Activated CD4-positive, alpha-beta memory T cell treated with anti-CD3 and anti-CD28 coated beads, Interleukin-2, amount 10 ng/mL, durations not matched to agents 7 days and 5 days (primary cell): Measurements from ENCODE around the gene RPS19BP1. TPM values are rescaled to one million over a fixed set of nuclear protein-coding genes. Genes with fewer than 3 reads are reported as not detected.
A peak's percentile ranks its signal among the peaks of the same experiment; 100 is the strongest.

ENCODE experiments used
- CTCF ChIA-PET: fragments of 350-600 bp; sonication (Branson Sonifier 250); formaldehyde crosslinking; loops from one replicate; lab custom pipeline; 2021; ENCODE audit warnings: antibody characterized with exemption, inconsistent platforms; lab: Charles Lee
- POLR2A ChIA-PET: fragments of 350-600 bp; sonication (Branson Sonifier 250); formaldehyde crosslinking; loops from one replicate; lab custom pipeline; 2021; ENCODE audit warnings: antibody characterized with exemption; lab: Charles Lee
- DNase-seq: peaks from one replicate; pipeline ENCODE4 v3.0.0-alpha.2; 2020
- H3K27ac Mint-ChIP-seq: one replicate; pipeline ENCODE4 v1.8.0; 2021; ENCODE audit warnings: mild to moderate bottlenecking, mixed read lengths
- H3K27me3 Mint-ChIP-seq: one replicate; pipeline ENCODE4 v1.8.0; 2021; ENCODE audit warnings: mixed read lengths
- H3K36me3 Mint-ChIP-seq: one replicate; pipeline ENCODE4 v1.8.0; 2021; ENCODE audit warnings: low read depth, mixed read lengths
- H3K4me1 Mint-ChIP-seq: one replicate; pipeline ENCODE4 v1.8.0; 2021; ENCODE audit warnings: mixed read lengths
- H3K4me3 Mint-ChIP-seq: one replicate; pipeline ENCODE4 v1.8.0; 2021; ENCODE audit warnings: mild to moderate bottlenecking, mixed read lengths
- H3K9me3 Mint-ChIP-seq: one replicate; pipeline ENCODE4 v1.8.0; 2021; ENCODE audit warnings: mixed read lengths
- total RNA-seq, 2 experiments: library from RNA; stranded (reverse); gene quantifications; one replicate each; pipeline ENCODE4 v1.2.3, GENCODE V29; 2021

RPS19BP1 gene
- total RNA-seq, 2 experiments from 2014 or later = 54.3 to 60.7 TPM

GRCh38 chr22:39556970-39557841, 24.7 kb upstream of the RPS19BP1 start:
- peaks cover 54% of the 10 kb centered on the region for H3K27me3 Mint-ChIP-seq
- no peak overlapping the region for H3K4me3 Mint-ChIP-seq
- peaks cover 7% of the 10 kb centered on the region for H3K4me1 Mint-ChIP-seq
- H3K36me3 Mint-ChIP-seq = no peaks in the 10 kb centered on the region
- POLR2A ChIA-PET = no interaction called here
- CTCF ChIA-PET = interaction anchor here (1.2 to 1.9 kb wide), 3 partner anchors 10 to 791 kb away, joined by 4 to 14 read pairs (median 6); no protein-coding TSS in a partner anchor
- peak; percentile 43 for DNase-seq
- no peaks in the 10 kb centered on the region for H3K9me3 Mint-ChIP-seq
- no peak overlapping the region for H3K27ac Mint-ChIP-seq

- no peak overlapping the region for H3K27ac Mint-ChIP-seq
- no peaks in the 10 kb centered on the region for H3K36me3 Mint-ChIP-seq
- peaks cover 48% of the 10 kb centered on the region for H3K27me3 Mint-ChIP-seq
- DNase-seq = no peak
- CTCF ChIA-PET = interaction anchor here (0.9 kb wide), 1 partner anchor 471 kb away, joined by 3 read pairs; no protein-coding TSS in a partner anchor
- H3K4me3 Mint-ChIP-seq = no peak overlapping the region
- H3K9me3 Mint-ChIP-seq = no peaks in the 10 kb centered on the region
- H3K4me1 Mint-ChIP-seq = peaks cover 7% of the 10 kb centered on the region
- POLR2A ChIA-PET = no interaction called here
These were observed 21.6 kb upstream of the RPS19BP1 start for GRCh38 chr22:39554151-39554550.

DNA sequence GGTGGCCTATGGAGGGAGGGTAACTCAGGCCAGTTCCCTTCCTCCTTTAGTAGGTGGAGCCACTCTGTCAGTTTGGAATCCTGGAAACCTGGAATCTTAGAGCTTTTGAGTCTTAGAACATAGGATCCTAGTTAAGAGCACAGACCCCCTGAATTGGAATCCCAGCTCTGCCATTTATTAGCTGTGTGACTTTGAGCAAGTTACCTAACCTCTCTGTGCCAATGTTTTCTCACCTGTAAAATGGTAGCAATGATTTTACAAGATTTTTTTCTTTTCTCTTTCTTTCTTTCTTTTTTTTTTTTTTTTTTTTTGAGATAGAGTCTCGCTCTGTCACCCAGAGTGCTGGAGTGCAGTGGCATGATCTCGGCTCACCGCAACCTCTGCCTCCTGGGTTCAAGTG, 20.9 kb upstream of the RPS19BP1 start:
- H3K27ac Mint-ChIP-seq = no peak overlapping the region
- H3K4me1 Mint-ChIP-seq = peaks cover 7% of the 10 kb centered on the region
- no peaks in the 10 kb centered on the region for H3K36me3 Mint-ChIP-seq
- ChIA-PET CTCF (interaction anchor here (0.7 to 0.9 kb wide), 2 partner anchors 202 to 221 kb away, joined by 3 to 5 read pairs; no protein-coding TSS in a partner anchor), POLR2A (no interaction called here)
- DNase-seq = no peak
- no peak overlapping the region for H3K4me3 Mint-ChIP-seq
- H3K9me3 Mint-ChIP-seq = no peaks in the 10 kb centered on the region
- H3K27me3 Mint-ChIP-seq = peaks cover 41% of the 10 kb centered on the region

GRCh38 chr22:39547587-39547947, 15.0 kb upstream of the RPS19BP1 start:
- ChIA-PET POLR2A (no interaction called here), CTCF (interaction anchor here (5.1 kb wide), 1 partner anchor 477 kb away, joined by 25 read pairs; no protein-coding TSS in a partner anchor)
- Mint-ChIP-seq H3K27me3 (peaks cover 45% of the 10 kb centered on the region), H3K36me3 (no peaks in the 10 kb centered on the region), H3K27ac (no peak overlapping the region), H3K4me3 (no peak overlapping the region), H3K9me3 (no peaks in the 10 kb centered on the region), H3K4me1 (peaks cover 26% of the 10 kb centered on the region)
- no peak for DNase-seq

- Mint-ChIP-seq H3K4me1 (peaks cover 26% of the 10 kb centered on the region), H3K27me3 (peaks cover 45% of the 10 kb centered on the region), H3K9me3 (no peaks in the 10 kb centered on the region), H3K27ac (no peak overlapping the region), H3K36me3 (no peaks in the 10 kb centered on the region), H3K4me3 (no peak overlapping the region)
- DNase-seq = no peak
- POLR2A ChIA-PET = interaction anchor here (1.4 kb wide), 1 partner anchor 11 kb away, joined by 5 read pairs; no protein-coding TSS in a partner anchor
- CTCF ChIA-PET = interaction anchor here (5.1 kb wide), 1 partner anchor 477 kb away, joined by 25 read pairs; no protein-coding TSS in a partner anchor
These were observed 14.5 kb upstream of the RPS19BP1 start for GRCh38 chr22:39546889-39547586.

DNA sequence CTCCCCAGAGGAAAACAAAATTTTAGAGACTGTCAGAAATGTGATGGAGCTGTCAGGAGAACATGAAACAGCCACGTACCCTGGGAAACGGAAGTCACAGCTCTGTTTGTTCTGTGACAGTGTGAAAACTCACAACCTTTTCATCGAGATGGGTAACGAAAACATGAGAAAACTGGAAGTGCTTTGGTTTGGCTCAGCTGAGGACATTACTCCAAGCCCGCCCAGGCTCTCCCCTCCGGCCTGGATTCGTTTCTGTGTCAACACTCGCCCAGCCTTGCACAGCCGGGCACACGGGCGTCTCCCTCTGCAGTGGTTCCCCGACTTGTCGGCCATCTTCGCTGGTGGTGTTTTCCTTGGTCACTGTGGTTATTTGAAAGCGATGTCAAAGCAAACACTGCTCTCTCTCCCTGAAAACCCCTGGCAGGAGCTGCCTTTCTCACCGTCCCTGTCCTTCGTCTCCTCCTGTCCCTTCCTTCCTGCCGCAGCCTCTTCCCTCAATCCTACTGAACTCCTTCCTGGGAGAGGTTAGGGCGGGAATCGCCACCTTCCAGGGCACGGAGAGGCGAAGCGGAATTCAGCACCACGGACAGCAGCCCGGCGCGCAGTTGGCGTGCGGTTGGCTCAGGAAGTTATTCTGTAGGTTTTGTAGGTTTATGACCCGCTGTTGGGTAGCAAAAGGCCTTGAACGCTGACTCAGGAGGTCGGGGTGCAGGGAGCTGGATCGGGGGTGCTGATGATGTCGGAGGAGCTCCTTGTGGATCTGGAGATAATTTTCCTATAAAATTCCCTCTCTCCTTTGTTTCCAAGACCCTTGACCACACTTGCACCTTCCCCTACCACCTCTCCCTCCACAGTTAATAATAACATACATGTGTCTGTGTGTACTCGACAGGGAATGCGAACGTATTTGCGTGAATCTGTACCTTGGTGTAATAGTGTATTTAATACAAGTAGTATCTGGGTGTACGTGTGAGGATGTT, 13.1 kb upstream of the RPS19BP1 start:
- Mint-ChIP-seq H3K36me3 (no peaks in the 10 kb centered on the region), H3K4me1 (peaks cover 26% of the 10 kb centered on the region), H3K4me3 (peak overlapping the region; percentile 34), H3K27me3 (peaks cover 40% of the 10 kb centered on the region), H3K9me3 (no peaks in the 10 kb centered on the region), H3K27ac (no peak overlapping the region)
- DNase-seq = peak; percentile 79
- ChIA-PET POLR2A (interaction anchor here (0.6 to 1.4 kb wide), 3 partner anchors 10 to 478 kb away, joined by 3 to 5 read pairs (median 3); no protein-coding TSS in a partner anchor), CTCF (interaction anchor here (1.0 to 5.1 kb wide), 7 partner anchors 11 to 491 kb away, joined by 3 to 25 read pairs (median 3); no protein-coding TSS in a partner anchor)

- peaks cover 26% of the 10 kb centered on the region for H3K4me1 Mint-ChIP-seq
These were observed 10.5 kb upstream of the RPS19BP1 start for GRCh38 chr22:39543095-39543494.

GRCh38 chr22:39537975-39538374, 5.4 kb upstream of the RPS19BP1 start:
- DNase-seq = no peak
- Mint-ChIP-seq H3K27ac (no peak overlapping the region), H3K9me3 (no peaks in the 10 kb centered on the region), H3K36me3 (no peaks in the 10 kb centered on the region), H3K4me1 (peaks cover 10% of the 10 kb centered on the region), H3K4me3 (no peak overlapping the region), H3K27me3 (peaks cover 4% of the 10 kb centered on the region)
- ChIA-PET CTCF (interaction anchor here (1.6 to 6.2 kb wide), 2 partner anchors 487 to 499 kb away, joined by 5 to 90 read pairs; no protein-coding TSS in a partner anchor), POLR2A (interaction anchor here (1.9 kb wide), 1 partner anchor 18 kb away, joined by 5 read pairs; the partner anchor contains the start of gene ATF4)

More at GRCh38 chr22:39543095-39543494, 10.5 kb upstream of the RPS19BP1 start:
- no peak overlapping the region for H3K27ac Mint-ChIP-seq
- H3K9me3 Mint-ChIP-seq = no peaks in the 10 kb centered on the region
- no peak overlapping the region for H3K4me3 Mint-ChIP-seq
- ChIA-PET CTCF (interaction anchor here (0.7 to 5.1 kb wide), 4 partner anchors 8 to 481 kb away, joined by 3 to 25 read pairs (median 10); no protein-coding TSS in a partner anchor), POLR2A (no interaction called here)
- no peak for DNase-seq
- peaks cover 36% of the 10 kb centered on the region for H3K27me3 Mint-ChIP-seq
- no peaks in the 10 kb centered on the region for H3K36me3 Mint-ChIP-seq

DNA sequence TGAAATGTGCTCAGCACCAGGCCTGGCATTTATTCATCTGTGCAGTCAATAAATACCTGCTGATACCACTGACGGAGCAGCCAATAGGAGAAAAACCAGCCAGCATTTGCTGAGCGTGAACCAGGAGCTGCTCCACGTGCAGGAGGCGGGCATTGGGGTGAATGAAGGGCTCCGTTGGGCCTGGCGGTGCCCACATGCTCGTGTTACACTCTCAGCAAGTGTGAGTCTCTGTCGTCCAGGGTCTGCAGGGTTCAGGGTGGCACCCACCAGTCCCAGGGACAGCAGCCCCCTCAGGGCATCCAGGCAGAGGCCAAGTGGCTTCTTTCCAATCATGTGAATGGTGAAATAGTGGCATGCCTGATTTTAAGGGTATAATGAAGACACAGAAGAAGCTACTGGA, 4.2 kb upstream of the RPS19BP1 start:
- CTCF ChIA-PET = interaction anchor here (1.8 to 6.2 kb wide), 2 partner anchors 335 to 488 kb away, joined by 4 to 90 read pairs; no protein-coding TSS in a partner anchor
- no peak for DNase-seq
- Mint-ChIP-seq H3K36me3 (peaks cover 7% of the 10 kb centered on the region), H3K9me3 (no peaks in the 10 kb centered on the region), H3K4me3 (no peak overlapping the region), H3K27me3 (peaks cover 3% of the 10 kb centered on the region), H3K4me1 (peaks cover 17% of the 10 kb centered on the region), H3K27ac (no peak overlapping the region)
- POLR2A ChIA-PET = interaction anchor here (1.2 to 1.7 kb wide), 3 partner anchors 9 to 488 kb away, joined by 3 to 5 read pairs (median 5); partner anchors contain the start of gene RPL3

DNA sequence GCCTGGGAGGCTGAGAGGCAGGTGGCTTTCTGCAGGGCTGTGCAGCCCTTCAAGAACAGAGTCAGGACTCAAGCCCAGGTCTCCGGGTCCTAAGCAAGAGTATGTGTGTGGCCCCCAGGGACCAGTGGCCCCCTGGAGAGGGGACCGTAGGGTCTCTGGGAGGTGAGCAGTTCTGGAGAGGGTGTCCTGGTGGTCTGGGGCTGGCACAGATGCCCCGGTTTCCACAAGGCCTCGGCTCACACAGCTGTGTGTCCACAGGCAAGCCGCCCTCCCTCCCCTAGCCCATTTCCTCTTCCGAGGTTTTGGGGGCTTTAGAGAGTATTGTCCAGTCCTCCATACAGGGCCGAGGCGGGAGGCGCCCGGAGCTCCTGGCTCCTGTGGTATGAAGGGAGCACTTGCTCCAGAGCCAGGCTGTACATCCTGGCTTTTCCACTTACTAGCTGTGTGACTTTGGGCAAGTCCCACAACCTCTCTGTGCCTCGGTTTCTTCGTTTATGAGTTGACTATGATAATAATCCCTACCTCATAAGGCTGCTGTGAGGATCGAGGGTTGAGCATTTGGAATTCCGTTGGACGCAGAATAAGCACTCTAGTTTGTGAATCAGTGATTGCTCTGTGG, 3.4 kb upstream of the RPS19BP1 start:
- Mint-ChIP-seq H3K27me3 (peaks cover 3% of the 10 kb centered on the region), H3K4me1 (peaks cover 24% of the 10 kb centered on the region), H3K9me3 (no peaks in the 10 kb centered on the region), H3K4me3 (no peak overlapping the region), H3K27ac (no peak overlapping the region), H3K36me3 (peaks cover 13% of the 10 kb centered on the region)
- ChIA-PET CTCF (interaction anchor here (1.6 to 6.2 kb wide), 5 partner anchors 8 to 502 kb away, joined by 4 to 90 read pairs (median 17); no protein-coding TSS in a partner anchor), POLR2A (interaction anchor here (0.9 to 2.9 kb wide), 7 partner anchors 10 to 508 kb away, joined by 3 to 13 read pairs (median 4); partner anchors contain the start of gene RPL3)
- DNase-seq = no peak

DNA sequence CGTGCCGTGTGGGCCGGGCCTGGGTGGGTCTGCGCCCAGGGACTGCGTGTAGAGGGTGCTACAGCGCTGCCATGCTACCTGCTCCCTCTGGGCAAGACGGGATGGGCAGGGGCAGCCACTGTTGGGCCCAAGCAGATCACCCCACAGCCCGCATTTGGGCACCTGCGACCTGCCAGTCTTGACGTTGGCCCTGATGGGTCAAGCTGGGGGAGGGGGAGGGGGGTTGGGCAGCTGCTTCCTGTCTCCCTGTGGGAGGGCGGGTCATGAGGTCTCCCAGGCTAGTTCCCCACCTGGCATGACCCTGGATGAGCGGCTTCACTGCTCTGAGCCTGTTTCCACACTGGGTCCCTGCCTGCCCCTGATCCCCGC, 2.8 kb upstream of the RPS19BP1 start:
- DNase-seq = no peak
- Mint-ChIP-seq H3K27me3 (peaks cover 3% of the 10 kb centered on the region), H3K27ac (no peak overlapping the region), H3K4me3 (no peak overlapping the region), H3K9me3 (no peaks in the 10 kb centered on the region), H3K36me3 (peaks cover 19% of the 10 kb centered on the region), H3K4me1 (peaks cover 30% of the 10 kb centered on the region)
- ChIA-PET CTCF (interaction anchor here (0.6 to 6.2 kb wide), 15 partner anchors 9 to 812 kb away, joined by 3 to 90 read pairs (median 5); no protein-coding TSS in a partner anchor), POLR2A (interaction anchor here (0.9 to 2.9 kb wide), 10 partner anchors 9 to 509 kb away, joined by 3 to 13 read pairs (median 4); partner anchors contain the start of genes ATF4 and RPL3)
